Motor neuron (in vitro differentiated cells): ENCODE data around the gene HIC1. TPM values are rescaled to one million over a fixed set of nuclear protein-coding genes. Genes with fewer than 3 reads are reported as not detected.

ENCODE experiments used
- ATAC-seq, 8 experiments: fragments of 200-7000 bp; cut with Tn5 transposase; replicated peaks in 6 of 8; 2 replicates each; pipeline ENCODE4 v1.8.0; 2021; ENCODE audit warnings: mild to moderate bottlenecking in 8 of 8, moderate library complexity in 8 of 8
- H3K27ac ChIP-seq, 2 donors: fragments of 250-450 bp; sonication (Bioruptor Pico); 2 replicates each; pipeline ENCODE4 v1.9.0; 2021; ENCODE audit warnings: antibody characterized with exemption in 2 of 2, mild to moderate bottlenecking in 2 of 2, moderate library complexity in 1 of 2
- H3K4me1 ChIP-seq, 2 donors: fragments of 250-450 bp; sonication (Bioruptor Pico); replicated peaks in 1 of 2; 2 replicates each; pipeline ENCODE4 v1.6.1; 2021; ENCODE audit warnings: antibody characterized with exemption in 2 of 2, mild to moderate bottlenecking in 2 of 2, moderate library complexity in 1 of 2
- H3K4me3 ChIP-seq, 5 donors: fragments of 250-450 bp; sonication (Bioruptor Pico); 2 replicates each; pipeline ENCODE4 v1.9.0; 2021; ENCODE audit warnings: antibody characterized with exemption in 5 of 5, mild to moderate bottlenecking in 5 of 5, moderate library complexity in 4 of 5
- WGBS, 10 experiments: fragments of 450-650 bp; shearing (Covaris generic); methylation state at CpG; one replicate each; pipeline ENCODE4 v1.0.0; 2022; 5-methylcytosine and 5-hydroxymethylcytosine counted together
- in situ Hi-C, 9 experiments: fragments of 400-800 bp; cut with MboI; loops; one replicate each; pipeline ENCODE4 v1.15.0; 2021; ENCODE audit warnings: low sequenced_read_pairs in 9 of 9, low pct_unique_long_range_greater_than_20kb in 2 of 9; ENCODE audit not compliant: unreplicated experiment in 9 of 9
- total RNA-seq, 8 experiments: library from RNA; unstranded; fragments of 300-600 nt; gene quantifications; 2 replicates each; pipeline versions ENCODE4 v1.2.3 to v1.2.4, GENCODE V29; 2022

Gene HIC1
- total RNA-seq, 8 experiments from 2014 or later: 0.71 to 24.0 (median 6.7) TPM

GRCh38 chr17:2051061-2051932 is 3.6 kb upstream of the HIC1 start:
- in situ Hi-C loops: loop anchor here in 5 of 9 experiments (10.0 to 25.0 kb wide), 2 partner anchors 186 to 194 kb away; no protein-coding TSS in a partner anchor
- Histone ChIP-seq H3K27ac (no peak overlapping the region), H3K4me1 (peaks cover 7 to 15% of the 10 kb centered on the region in 2 donors), H3K4me3 (peak overlapping the region; percentile 46 to 88 (median 51))
- 0 to 36% (median 7%) methylated on average over 1 to 9 of the region's 81 CpGs; no CpG with 5 or more reads in 7 of the 10 experiments for WGBS, 10 experiments
- no peak for ATAC-seq

GRCh38 chr17:2051933-2052559 is 2.9 kb upstream of the HIC1 start:
- Histone ChIP-seq H3K4me1 (peaks cover 7 to 15% of the 10 kb centered on the region in 2 donors), H3K4me3 (no peak overlapping the region), H3K27ac (no peak overlapping the region)
- in situ Hi-C loops: loop anchor here in 5 of 9 experiments (10.0 to 25.0 kb wide), 2 partner anchors 185 to 193 kb away; no protein-coding TSS in a partner anchor
- 35 to 100% (median 54%) methylated on average over 1 to 6 of the region's 14 CpGs; no CpG with 5 or more reads in 4 of the 10 experiments for WGBS, 10 experiments
- ATAC-seq: no peak

GRCh38 chr17:2053380-2054261 is 1.3 kb upstream of the HIC1 start:
- in situ Hi-C loops: loop anchor here in 5 of 9 experiments (10.0 to 25.0 kb wide), 2 partner anchors 184 to 191 kb away; no protein-coding TSS in a partner anchor
- 0 to 60% (median 20%) methylated on average over 1 of the region's 84 CpGs; no CpG with 5 or more reads in 7 of the 10 experiments for WGBS, 10 experiments
- H3K4me3 ChIP-seq: peak overlapping the region; percentile 28 to 42 (median 32)

DNA sequence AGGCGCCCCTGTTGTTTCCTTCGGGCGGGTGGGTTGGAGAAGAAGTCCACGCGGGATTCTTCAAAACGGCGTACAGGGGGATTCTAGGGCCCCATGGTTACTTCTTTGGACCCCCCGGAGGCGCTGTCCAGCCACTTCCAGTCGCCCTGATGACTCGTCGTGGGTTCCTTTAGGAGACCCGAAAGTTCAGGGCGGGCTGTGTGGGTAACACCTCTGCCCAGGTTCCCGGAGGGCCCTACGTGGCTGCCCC is 716 bp upstream of the HIC1 start:
- ATAC-seq: no peak
- H3K4me1 ChIP-seq: peaks cover 0 to 8% of the 10 kb centered on the region in 2 donors
- WGBS, 10 experiments: 0 to 10% methylated on average over 2 to 4 of the region's 16 CpGs; no CpG with 5 or more reads in 8 of the 10 experiments
- no peak overlapping the region for H3K27ac ChIP-seq
- H3K4me3 ChIP-seq: peak overlapping the region; percentile 28 to 42 (median 32)
- in situ Hi-C loops: loop anchor here in 5 of 9 experiments (10.0 to 25.0 kb wide), 2 partner anchors 183 to 191 kb away; no protein-coding TSS in a partner anchor

More at GRCh38 chr17:2053380-2054261, 1.3 kb upstream of the HIC1 start:
- peaks cover 5 to 13% of the 10 kb centered on the region in 2 donors for H3K4me1 ChIP-seq
- H3K27ac ChIP-seq: no peak overlapping the region
- peak; percentile 1 to 55 (median 39) for ATAC-seq

GRCh38 chr17:2055292-2056205 is 646 bp downstream of the HIC1 start:
- H3K4me1 ChIP-seq: peaks cover 0 to 7% of the 10 kb centered on the region in 2 donors
- peak overlapping the region; percentile 21 to 42 (median 32) for H3K4me3 ChIP-seq
- 20% methylated on average over 1 of the region's 113 CpGs; no CpG with 5 or more reads in 9 of the 10 experiments for WGBS, 10 experiments
- H3K27ac ChIP-seq: no peak overlapping the region
- in situ Hi-C loops: loop anchor here in 5 of 9 experiments (10.0 to 25.0 kb wide), 2 partner anchors 182 to 189 kb away; no protein-coding TSS in a partner anchor
- ATAC-seq: peak in 5 of 8 experiments; percentile 0 to 17 (median 2)

- in situ Hi-C loops: loop anchor here in 5 of 9 experiments (10.0 to 25.0 kb wide), 2 partner anchors 181 to 188 kb away; no protein-coding TSS in a partner anchor
- Histone ChIP-seq H3K4me3 (no peak overlapping the region), H3K4me1 (peaks cover 0 to 7% of the 10 kb centered on the region in 2 donors), H3K27ac (no peak overlapping the region)
- WGBS, 10 experiments: 24 to 93% (median 52%) methylated on average over 3 to 30 of the region's 85 CpGs; no CpG with 5 or more reads in 6 of the 10 experiments
- peak in 1 of 8 experiments; percentile 0 for ATAC-seq
These were observed 1.6 kb downstream of the HIC1 start for GRCh38 chr17:2056206-2057174.

DNA sequence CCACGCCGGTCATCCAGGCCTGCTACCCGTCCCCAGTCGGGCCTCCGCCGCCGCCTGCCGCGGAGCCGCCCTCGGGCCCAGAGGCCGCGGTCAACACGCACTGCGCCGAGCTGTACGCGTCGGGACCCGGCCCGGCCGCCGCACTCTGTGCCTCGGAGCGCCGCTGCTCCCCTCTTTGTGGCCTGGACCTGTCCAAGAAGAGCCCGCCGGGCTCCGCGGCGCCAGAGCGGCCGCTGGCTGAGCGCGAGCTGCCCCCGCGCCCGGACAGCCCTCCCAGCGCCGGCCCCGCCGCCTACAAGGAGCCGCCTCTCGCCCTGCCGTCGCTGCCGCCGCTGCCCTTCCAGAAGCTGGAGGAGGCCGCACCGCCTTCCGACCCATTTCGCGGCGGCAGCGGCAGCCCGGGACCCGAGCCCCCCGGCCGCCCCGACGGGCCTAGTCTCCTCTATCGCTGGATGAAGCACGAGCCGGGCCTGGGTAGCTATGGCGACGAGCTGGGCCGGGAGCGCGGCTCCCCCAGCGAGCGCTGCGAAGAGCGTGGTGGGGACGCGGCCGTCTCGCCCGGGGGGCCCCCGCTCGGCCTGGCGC is 2.4 kb downstream of the HIC1 start:
- Histone ChIP-seq H3K4me1 (peaks cover 0 to 7% of the 10 kb centered on the region in 2 donors), H3K4me3 (no peak overlapping the region), H3K27ac (no peak overlapping the region)
- 19 to 22% methylated on average over 3 to 19 of the region's 81 CpGs; no CpG with 5 or more reads in 8 of the 10 experiments for WGBS, 10 experiments
- ATAC-seq: no peak
- in situ Hi-C loops: loop anchor here in 5 of 9 experiments (10.0 to 25.0 kb wide), 2 partner anchors 180 to 188 kb away; no protein-coding TSS in a partner anchor

- no peak overlapping the region for H3K4me3 ChIP-seq
- H3K27ac ChIP-seq: no peak overlapping the region
- in situ Hi-C loops: loop anchor here in 5 of 9 experiments (10.0 to 25.0 kb wide), 2 partner anchors 179 to 187 kb away; no protein-coding TSS in a partner anchor
- peaks cover 0 to 7% of the 10 kb centered on the region in 2 donors for H3K4me1 ChIP-seq
- 13 to 38% (median 29%) methylated on average over 3 to 13 of the region's 98 CpGs; no CpG with 5 or more reads in 7 of the 10 experiments for WGBS, 10 experiments
- ATAC-seq: no peak
These were observed 3.1 kb downstream of the HIC1 start for GRCh38 chr17:2057760-2058585.

DNA sequence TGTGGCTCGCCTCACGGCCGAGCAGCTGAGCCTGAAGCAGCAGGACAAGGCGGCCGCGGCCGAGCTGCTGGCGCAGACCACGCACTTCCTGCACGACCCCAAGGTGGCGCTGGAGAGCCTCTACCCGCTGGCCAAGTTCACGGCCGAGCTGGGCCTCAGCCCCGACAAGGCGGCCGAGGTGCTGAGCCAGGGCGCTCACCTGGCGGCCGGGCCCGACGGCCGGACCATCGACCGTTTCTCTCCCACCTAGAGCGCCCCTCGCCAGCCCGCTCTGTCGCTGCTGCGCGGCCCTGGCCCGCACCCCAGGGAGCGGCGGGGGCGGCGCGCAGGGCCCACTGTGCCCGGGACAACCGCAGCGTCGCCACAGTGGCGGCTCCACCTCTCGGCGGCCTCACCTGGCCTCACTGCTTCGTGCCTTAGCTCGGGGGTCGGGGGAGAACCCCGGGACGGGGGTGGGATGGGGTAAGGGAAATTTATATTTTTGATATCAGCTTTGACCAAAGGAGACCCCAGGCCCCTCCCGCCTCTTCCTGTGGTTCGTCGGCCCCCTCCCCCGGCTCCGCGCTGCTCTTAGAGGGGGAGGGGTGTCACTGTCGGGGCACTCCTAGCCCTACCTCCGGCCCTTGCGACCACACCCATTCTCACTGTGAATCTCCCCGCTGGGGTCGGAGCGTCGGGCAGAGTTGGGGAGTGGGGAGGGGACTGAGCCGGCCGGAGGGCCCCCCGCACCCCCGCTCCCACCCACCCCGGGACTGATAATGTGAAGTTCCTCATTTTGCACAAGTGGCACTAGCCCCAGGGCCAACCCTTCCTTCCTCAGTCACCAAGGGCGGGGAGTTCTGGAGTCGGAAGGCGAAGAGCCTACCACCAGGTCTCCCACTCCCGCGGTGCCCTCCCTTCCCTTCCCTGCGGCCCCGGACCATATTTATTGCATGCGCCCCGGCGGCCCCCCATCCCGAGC is 4.0 kb downstream of the HIC1 start:
- no peak for ATAC-seq
- H3K4me3 ChIP-seq: no peak overlapping the region
- H3K4me1 ChIP-seq: peaks cover 0 to 7% of the 10 kb centered on the region in 2 donors
- in situ Hi-C loops: loop anchor here in 5 of 9 experiments (10.0 to 25.0 kb wide), 2 partner anchors 178 to 186 kb away; no protein-coding TSS in a partner anchor
- H3K27ac ChIP-seq: no peak overlapping the region
- WGBS, 10 experiments: 31 to 40% methylated on average over 3 to 6 of the region's 78 CpGs; no CpG with 5 or more reads in 8 of the 10 experiments
